Chondrocyte (in vitro differentiated cells): Measurements from ENCODE around the gene NFE2L3. TPM values are rescaled to one million over a fixed set of nuclear protein-coding genes. Genes with fewer than 3 reads are reported as not detected.
A peak's percentile ranks its signal among the peaks of the same experiment; 100 is the strongest.

Experiments used
- DNase-seq: peaks from one replicate; pipeline ENCODE4 v3.0.0; 2021; ENCODE audit warnings: mixed read lengths, low spot score
- H3K27ac Mint-ChIP-seq: one replicate; pipeline ENCODE4 v1.8.0; 2021; ENCODE audit warnings: mild to moderate bottlenecking, moderate library complexity, mixed read lengths; ENCODE audit not compliant: unreplicated experiment
- H3K27me3 Mint-ChIP-seq: 2 replicates; pipeline ENCODE4 v1.8.0; 2021; ENCODE audit warnings: low read depth, mixed read lengths
- H3K36me3 Mint-ChIP-seq: 2 replicates; pipeline ENCODE4 v1.8.0; 2021; ENCODE audit warnings: low read depth, mixed read lengths
- H3K4me1 Mint-ChIP-seq: 2 replicates; pipeline ENCODE4 v1.8.0; 2021; ENCODE audit warnings: low read depth, mild to moderate bottlenecking, mixed read lengths
- H3K4me3 Mint-ChIP-seq: one replicate; pipeline ENCODE4 v1.8.0; 2021; ENCODE audit warnings: mild to moderate bottlenecking, moderate library complexity, mixed read lengths; ENCODE audit not compliant: unreplicated experiment
- H3K9me3 Mint-ChIP-seq: 2 replicates; pipeline ENCODE4 v1.8.0; 2021; ENCODE audit warnings: low read depth, mixed read lengths
- total RNA-seq: library from RNA; stranded (reverse); gene quantifications from 3 replicates; pipeline ENCODE4 v1.2.1, GENCODE V29; 2021
- TF ChIP-seq, protein P1 (sequence below): fragments of 200-600 bp; sonication (generic); IDR thresholded peaks from 2 replicates; pipeline ENCODE4 v1.5.0; 2021; ENCODE audit warnings: antibody characterized with exemption, mild to moderate bottlenecking, moderate library complexity

The NFE2L3 gene
- total RNA-seq, 1 donor from 2014 or later, result 0.52 TPM

DNA sequence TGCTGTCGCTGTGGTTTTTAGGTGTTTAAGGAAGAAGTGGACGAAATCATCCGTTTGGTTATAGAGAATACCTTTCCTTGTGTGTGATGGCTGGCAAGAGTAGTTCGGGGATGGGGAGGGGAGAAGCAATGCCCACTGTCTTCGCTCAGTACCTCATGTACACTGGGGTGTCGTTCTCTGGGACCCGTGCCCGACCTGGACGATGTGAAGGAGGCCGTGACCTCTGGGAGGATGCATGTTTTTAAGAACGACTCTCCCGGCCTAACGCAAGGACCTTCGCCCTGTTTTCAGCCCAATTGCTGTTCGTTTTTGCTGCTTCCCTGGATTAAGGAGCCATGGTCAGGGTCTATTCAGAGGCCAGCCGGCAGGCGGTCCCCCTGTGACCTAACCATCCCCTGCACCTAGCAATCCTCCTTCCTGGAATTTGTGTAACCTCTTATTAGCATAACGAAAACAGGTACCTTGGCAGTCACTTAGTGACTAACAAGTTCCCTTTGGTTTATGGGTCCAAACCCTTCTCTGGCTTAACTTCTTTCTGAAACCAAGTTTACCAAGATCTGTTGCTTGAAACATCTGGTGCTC is 1.3 kb downstream of the NFE2L3 start:
- no peak for DNase-seq
- Mint-ChIP-seq H3K9me3 (no peaks in the 10 kb centered on the region), H3K4me3 (peak overlapping the region; percentile 36), H3K4me1 (peaks cover 24% of the 10 kb centered on the region), H3K27ac (no peak overlapping the region), H3K27me3 (peaks cover 32% of the 10 kb centered on the region), H3K36me3 (peaks cover 4% of the 10 kb centered on the region)
- TF ChIP-seq, protein P1, sequence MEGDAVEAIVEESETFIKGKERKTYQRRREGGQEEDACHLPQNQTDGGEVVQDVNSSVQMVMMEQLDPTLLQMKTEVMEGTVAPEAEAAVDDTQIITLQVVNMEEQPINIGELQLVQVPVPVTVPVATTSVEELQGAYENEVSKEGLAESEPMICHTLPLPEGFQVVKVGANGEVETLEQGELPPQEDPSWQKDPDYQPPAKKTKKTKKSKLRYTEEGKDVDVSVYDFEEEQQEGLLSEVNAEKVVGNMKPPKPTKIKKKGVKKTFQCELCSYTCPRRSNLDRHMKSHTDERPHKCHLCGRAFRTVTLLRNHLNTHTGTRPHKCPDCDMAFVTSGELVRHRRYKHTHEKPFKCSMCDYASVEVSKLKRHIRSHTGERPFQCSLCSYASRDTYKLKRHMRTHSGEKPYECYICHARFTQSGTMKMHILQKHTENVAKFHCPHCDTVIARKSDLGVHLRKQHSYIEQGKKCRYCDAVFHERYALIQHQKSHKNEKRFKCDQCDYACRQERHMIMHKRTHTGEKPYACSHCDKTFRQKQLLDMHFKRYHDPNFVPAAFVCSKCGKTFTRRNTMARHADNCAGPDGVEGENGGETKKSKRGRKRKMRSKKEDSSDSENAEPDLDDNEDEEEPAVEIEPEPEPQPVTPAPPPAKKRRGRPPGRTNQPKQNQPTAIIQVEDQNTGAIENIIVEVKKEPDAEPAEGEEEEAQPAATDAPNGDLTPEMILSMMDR, result no peak

DNA sequence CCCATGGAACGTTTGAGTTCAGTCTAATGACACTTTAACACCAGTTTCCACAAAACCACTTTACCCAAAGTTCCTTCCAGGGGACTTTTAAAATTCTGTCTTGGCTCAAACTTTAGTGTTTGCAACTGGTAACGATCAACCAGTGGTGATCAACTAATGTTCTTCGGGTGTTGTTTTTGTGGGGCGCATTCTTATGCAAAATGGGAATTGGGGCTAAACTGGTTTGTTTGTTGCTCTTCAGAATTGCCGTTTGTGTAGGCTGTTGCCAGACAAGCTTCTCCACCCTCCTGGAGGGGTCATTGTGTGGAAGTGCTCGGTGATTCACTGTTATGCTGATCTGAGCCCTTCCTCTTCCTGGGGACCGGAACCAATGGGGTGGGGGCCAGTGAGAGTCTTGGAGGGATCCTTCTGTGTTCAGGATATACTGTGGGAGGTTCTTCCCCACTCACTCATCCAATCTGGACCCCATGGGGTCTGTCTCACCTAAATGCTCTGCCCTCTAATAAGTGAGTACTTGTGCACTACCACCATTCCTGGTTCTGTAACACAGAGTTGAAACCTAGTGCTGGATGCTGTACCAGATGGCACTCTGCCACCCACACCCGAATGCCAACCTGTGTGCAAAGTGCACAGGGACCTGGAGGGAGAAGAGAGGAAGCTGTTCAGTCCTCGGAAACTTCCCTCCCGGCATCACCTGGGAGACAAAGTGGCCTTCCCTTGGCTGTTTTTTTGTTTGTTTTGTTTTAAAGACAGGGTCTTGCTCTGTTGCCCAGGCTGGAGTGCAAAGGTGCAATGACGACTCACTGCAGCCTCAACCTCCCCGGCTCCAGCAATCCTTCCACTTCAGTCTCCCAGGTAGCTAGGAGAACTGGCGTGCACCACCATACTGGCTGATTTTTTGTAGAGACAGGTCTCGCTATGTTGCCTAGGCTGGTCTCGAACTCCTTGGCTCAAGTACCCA is 2.1 kb downstream of the NFE2L3 start:
- Mint-ChIP-seq H3K27me3 (peaks cover 34% of the 10 kb centered on the region), H3K9me3 (no peaks in the 10 kb centered on the region), H3K4me3 (no peak overlapping the region), H3K36me3 (peaks cover 4% of the 10 kb centered on the region), H3K4me1 (peaks cover 27% of the 10 kb centered on the region), H3K27ac (no peak overlapping the region)
- TF ChIP-seq, protein P1, result no peak
- DNase-seq, result no peak

DNA sequence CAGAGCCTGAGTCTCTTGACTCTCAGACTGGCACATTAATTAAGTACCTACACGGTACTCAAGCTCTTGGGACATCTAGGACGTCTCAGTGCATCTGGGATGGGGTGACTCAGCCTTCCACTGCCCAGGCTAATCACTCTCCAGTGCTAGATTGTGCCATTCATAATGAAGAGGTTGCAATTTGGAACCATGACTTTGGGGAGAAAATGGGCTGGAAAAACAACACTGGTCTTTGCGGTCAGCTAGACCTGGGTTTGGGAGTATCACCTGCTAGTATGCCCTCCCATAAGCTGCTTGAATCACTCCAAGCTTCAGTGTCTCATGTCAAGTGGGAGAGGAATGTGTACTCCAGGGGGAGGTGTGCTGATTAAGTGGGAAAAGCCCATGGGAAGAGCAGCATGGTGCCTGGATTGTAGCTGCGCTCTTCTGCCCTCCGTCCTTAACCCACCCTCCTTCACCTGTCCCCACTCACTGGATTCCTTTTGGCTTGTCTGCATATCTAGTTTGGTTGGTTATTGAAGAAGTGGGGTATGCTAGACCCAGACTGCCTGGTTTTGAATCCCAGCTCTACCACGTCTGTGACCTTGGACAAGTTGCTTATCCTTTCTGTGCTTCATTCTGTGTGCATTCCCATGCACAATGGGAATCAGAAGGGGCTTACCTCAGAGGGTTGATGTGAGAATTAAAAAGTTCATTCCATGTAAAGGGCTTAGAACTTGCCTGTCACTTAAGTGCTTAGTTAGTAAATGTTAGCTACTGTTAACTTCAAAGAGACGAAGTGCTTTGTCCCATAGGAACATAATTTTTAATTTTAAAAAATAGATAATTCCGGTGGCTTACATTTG is 3.8 kb downstream of the NFE2L3 start:
- Mint-ChIP-seq H3K9me3 (no peaks in the 10 kb centered on the region), H3K4me1 (peaks cover 31% of the 10 kb centered on the region), H3K27me3 (peaks cover 28% of the 10 kb centered on the region), H3K27ac (no peak overlapping the region), H3K36me3 (peaks cover 7% of the 10 kb centered on the region), H3K4me3 (no peak overlapping the region)
- DNase-seq, result no peak
- TF ChIP-seq, protein P1, result no peak

DNA sequence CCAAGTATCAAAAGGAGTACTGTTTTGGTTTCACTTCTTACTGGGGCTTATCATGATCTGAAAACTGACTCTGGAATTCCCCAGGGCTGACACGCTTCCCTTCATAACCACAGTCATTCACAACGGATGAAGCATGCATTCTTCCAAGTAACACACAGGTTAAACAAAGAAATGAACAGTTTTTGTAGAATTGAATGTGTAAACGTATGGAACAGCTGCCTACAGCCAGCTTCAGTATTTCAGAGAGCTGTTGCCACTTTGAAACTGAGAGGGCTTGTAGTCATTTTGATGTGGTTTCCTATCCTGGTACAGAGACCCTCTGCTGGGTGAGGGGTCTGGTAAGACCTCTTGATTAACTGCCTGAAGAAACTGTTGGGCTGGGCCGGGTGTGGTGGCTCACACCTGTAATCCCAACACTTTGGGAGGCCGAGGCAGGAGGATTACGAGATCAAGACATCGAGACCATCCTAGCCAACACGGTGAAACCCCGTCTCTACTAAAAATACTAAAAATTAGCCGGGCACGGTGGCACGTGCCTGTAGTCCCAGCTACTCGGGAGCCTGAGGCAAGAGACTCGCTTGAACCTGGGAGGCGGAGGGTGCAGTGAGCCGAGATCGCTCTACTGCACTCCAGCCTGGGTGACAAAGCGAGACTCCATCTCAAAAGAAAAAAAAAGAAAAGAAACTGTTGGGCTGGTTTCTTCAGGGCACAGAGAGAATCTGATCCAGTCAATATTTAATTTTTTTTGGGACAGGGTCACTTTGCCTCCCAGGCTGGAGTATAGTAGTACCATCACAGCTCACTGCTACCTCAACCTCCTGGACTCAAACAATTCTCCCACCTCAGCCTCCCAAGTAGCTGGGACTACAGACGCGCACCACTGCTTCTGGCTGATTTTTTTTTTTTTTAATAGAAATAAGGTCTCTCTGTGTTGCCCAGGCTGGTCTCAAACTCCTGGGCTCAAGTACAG is 4.7 kb downstream of the NFE2L3 start:
- H3K27me3 Mint-ChIP-seq, result peaks cover 21% of the 10 kb centered on the region
- H3K4me3 Mint-ChIP-seq, result no peak overlapping the region
- H3K36me3 Mint-ChIP-seq, result peaks cover 3% of the 10 kb centered on the region
- H3K4me1 Mint-ChIP-seq, result peaks cover 29% of the 10 kb centered on the region
- TF ChIP-seq, protein P1, result no peak
- no peaks in the 10 kb centered on the region for H3K9me3 Mint-ChIP-seq
- DNase-seq, result no peak
- peak overlapping the region; percentile 57 for H3K27ac Mint-ChIP-seq
